ENCODE measurements around the gene IQSEC3.
A peak's percentile ranks its signal among the peaks of the same experiment; 100 is the strongest.

Gene IQSEC3

DNA sequence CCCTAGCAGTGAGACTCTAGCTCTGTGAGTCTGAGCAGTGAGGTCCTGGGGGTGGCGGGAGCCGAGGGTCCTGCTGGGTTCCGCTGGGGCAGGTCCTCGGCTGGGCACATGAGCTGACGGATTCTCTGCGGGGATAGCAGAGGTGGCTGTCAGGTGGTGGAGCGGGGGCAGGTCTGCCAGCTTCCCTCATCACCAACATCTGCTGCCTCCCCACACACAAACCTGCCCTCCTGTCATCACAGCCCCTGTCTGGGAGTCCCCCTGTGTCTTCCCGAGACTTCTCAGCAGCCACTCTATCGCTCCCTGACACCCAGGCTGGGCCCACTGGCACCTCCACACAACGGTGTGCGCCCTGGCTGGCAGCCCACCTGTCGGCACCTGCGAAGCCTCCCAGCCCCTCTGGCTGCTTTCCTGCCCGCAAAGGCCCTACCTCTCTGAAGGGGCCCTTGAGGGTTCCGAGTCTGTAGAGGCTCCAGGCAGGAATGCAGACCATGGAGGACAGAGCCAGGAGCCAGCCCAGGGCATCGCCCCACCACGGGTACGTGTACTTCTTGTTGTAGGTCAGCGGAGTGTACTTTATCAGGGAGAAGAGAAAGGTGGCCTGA lies 154.5 kb downstream of the IQSEC3 start:
- Histone ChIP-seq H3K4me3 (ENCODE audit: low read depth, low read length) (no peak overlapping the region), H3K27ac (ENCODE audit: extremely low read depth, low read depth, low read length) (no peak overlapping the region), H3K4me1 (ENCODE audit: control insufficient read depth, insufficient read depth, low read length) (no peaks in the 10 kb centered on the region; the same call in 1 of the 2 replicates), H3K9me3 (ENCODE audit: control insufficient read depth, insufficient read depth, low read depth, low read length) (no peaks in the 10 kb centered on the region), H3K36me3 (ENCODE audit: control insufficient read depth in 2 of 2, insufficient read depth in 1 of 2, low read length in 2 of 2) (no peaks in the 10 kb centered on the region)
- TF ChIP-seq ZIC2 (tag by site-specific recombination; IDR thresholded peaks at IDR 0.05) (0 out of 2 replicates have a peak, but pooled peaks have one; percentile 2), ZFP3 (tag by site-specific recombination; IDR thresholded peaks at IDR 0.05; ENCODE audit: low read depth) (no peak)
- CTCF ChIA-PET = interaction anchor here (0.6 to 3.7 kb wide), 5 partner anchors 9 to 48 kb away, joined by 3 to 17 read pairs (median 5); no protein-coding TSS in a partner anchor
- POLR2A ChIA-PET = no interaction called here

GRCh38 chr12:221736-222135 lies 155.2 kb downstream of the IQSEC3 start:
- Histone ChIP-seq H3K27ac (ENCODE audit: extremely low read depth, low read depth, low read length) (no peak overlapping the region), H3K36me3 (ENCODE audit: control insufficient read depth in 2 of 2, insufficient read depth in 1 of 2, low read length in 2 of 2) (no peaks in the 10 kb centered on the region), H3K4me1 (ENCODE audit: control insufficient read depth, insufficient read depth, low read length) (no peaks in the 10 kb centered on the region; the same call in 1 of the 2 replicates), H3K4me3 (ENCODE audit: low read depth, low read length) (no peak overlapping the region), H3K9me3 (ENCODE audit: control insufficient read depth, insufficient read depth, low read depth, low read length) (no peaks in the 10 kb centered on the region)
- POLR2A ChIA-PET = no interaction called here
- TF ChIP-seq ZNF518A (tag by site-specific recombination; conservative IDR thresholded peaks at IDR 0.05; ENCODE audit: low read depth) = no peak
- TF ChIP-seq ZNF658 (tag by site-specific recombination; IDR thresholded peaks at IDR 0.05) = no peak
- TF ChIP-seq ZNF580 (tag by site-specific recombination; IDR thresholded peaks at IDR 0.05) = no peak
- no peak for TF ChIP-seq BCL11B (tag by site-specific recombination; IDR thresholded peaks at IDR 0.05; ENCODE audit: low read depth)
- no peak for TF ChIP-seq ZNF292 (tag by site-specific recombination; IDR thresholded peaks at IDR 0.05; ENCODE audit: borderline replicate concordance, low read depth)
- TF ChIP-seq, protein P1, sequence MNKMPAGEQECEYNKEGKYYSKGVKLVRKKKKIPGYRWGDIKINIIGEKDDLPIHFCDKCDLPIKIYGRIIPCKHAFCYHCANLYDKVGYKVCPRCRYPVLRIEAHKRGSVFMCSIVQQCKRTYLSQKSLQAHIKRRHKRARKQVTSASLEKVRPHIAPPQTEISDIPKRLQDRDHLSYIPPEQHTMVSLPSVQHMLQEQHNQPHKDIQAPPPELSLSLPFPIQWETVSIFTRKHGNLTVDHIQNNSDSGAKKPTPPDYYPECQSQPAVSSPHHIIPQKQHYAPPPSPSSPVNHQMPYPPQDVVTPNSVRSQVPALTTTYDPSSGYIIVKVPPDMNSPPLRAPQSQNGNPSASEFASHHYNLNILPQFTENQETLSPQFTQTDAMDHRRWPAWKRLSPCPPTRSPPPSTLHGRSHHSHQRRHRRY (tag by site-specific recombination; IDR thresholded peaks at IDR 0.05) = no peak
- TF ChIP-seq ZNF555 (tag by site-specific recombination; conservative IDR thresholded peaks at IDR 0.05) = no peak
- no peak for TF ChIP-seq ZNF391 (tag by site-specific recombination; IDR thresholded peaks at IDR 0.05; ENCODE audit: borderline replicate concordance, low read depth)
- no peak for TF ChIP-seq ZNF335 (tag by site-specific recombination; conservative IDR thresholded peaks at IDR 0.05)
- TF ChIP-seq OSR2 (tag by site-specific recombination; IDR thresholded peaks at IDR 0.05) = no peak
- no peak for TF ChIP-seq WT1 (tag by site-specific recombination; IDR thresholded peaks at IDR 0.05)
- CTCF ChIA-PET = interaction anchor here (0.6 to 3.7 kb wide), 2 partner anchors 10 to 12 kb away, joined by 3 to 17 read pairs; no protein-coding TSS in a partner anchor

- Histone ChIP-seq H3K4me1 (ENCODE audit: control insufficient read depth, insufficient read depth, low read length) (no peaks in the 10 kb centered on the region; the same call in 1 of the 2 replicates), H3K9me3 (ENCODE audit: control insufficient read depth, insufficient read depth, low read depth, low read length) (no peaks in the 10 kb centered on the region), H3K27ac (ENCODE audit: extremely low read depth, low read depth, low read length) (no peak overlapping the region), H3K4me3 (ENCODE audit: low read depth, low read length) (no peak overlapping the region), H3K36me3 (ENCODE audit: control insufficient read depth in 2 of 2, insufficient read depth in 1 of 2, low read length in 2 of 2) (no peaks in the 10 kb centered on the region)
- CTCF ChIA-PET = interaction anchor here (0.7 kb wide), 1 partner anchor 35 kb away, joined by 5 read pairs; no protein-coding TSS in a partner anchor
- POLR2A ChIA-PET = no interaction called here
- no peak for TF ChIP-seq KLF17 (tag by site-specific recombination; IDR thresholded peaks at IDR 0.05)
These were observed 157.3 kb downstream of the IQSEC3 start for GRCh38 chr12:223841-224240.
